ENCODE measurements around the gene FZD4. TPM values are rescaled to one million over a fixed set of nuclear protein-coding genes. Genes with fewer than 3 reads are reported as not detected.
"Not testable (repeated sequence)": the region's sequence is repeated elsewhere in the genome, so short reads cannot be mapped to it uniquely, and the experiment has no call there.

Gene FZD4
- polyA plus RNA-seq, 4 donors: 67.2 to 80.7 (median 70.4) TPM

DNA sequence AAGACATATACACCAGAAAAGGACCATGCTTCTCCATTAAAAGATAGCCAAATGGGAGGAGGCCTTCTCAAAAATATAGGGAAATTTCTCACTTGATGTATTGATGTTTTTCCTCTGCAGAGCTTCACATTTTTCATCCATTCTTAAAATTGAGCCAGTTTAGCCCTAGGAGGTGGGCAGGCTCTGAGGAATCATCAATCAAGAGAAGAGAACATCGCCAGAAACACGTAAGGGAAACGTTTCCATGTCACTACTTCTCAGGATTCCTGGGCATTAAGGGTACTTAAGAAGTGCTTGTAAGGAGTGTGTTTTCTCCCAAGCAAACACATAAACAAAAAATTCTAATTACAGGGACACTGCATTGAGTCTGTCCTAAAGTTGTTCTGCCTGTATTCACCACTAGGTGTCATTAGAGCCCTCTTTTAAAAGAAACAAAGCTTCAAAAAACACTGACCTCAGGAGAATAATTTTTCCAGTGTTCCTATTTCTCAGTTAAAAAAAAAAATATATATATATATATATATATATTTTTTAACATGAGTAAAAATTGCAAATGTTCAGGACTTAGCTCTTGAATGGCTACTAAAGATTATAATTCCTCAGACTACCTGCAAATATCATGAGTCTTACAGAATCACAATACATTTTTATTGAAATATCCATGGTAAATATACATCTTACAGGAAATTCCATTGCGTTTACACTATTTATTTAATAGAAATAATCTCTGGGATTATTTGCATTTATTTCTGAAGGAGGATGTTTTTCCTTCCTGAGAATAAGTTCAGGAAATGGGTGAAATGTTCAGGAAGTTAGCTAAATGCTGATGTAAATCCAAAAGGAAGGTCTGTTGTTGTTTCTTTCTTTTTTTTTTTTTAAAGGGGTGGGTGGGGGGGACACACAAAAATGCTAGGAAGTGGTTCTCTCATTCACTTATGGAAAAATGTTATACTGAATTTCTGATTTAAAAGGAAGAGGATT is 16.0 kb downstream of the FZD4 start:
- DNase-seq (ENCODE audit: low read depth in 4 of 4, low spot score in 2 of 4): no peak

DNA sequence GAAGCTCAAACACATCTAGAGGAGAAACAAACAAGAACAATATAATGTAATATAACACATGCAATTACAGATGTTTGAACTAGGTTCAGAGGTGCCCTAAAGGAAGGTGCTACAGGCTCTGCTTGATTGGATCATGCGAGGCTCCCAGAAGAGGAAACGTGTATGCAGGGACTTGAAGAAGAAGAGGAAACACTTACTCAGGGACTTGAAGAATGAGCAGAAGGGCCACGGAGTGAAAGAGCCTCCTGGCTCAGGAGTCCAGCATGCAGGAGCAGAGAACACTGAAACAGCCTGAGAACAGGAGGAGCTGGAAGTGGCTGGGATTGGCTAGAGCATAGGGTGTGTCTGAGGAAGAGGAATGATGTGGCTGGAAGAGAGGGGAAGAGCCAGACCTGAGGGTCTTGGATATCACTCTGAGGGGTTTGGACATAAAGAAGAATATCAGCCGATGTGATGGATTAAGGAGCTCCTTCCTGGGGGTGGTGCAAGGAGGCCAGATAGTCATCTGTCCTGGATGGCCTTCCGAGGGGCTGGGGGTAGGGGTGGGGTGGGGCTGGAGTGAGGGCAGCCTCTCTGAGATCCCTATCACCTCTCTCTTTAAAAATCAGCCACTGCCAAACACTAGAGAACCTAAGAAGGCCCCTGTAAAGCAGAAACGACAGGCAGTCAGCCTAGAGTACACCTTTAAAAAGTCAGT is 16.8 kb downstream of the FZD4 start:
- no peak for DNase-seq (ENCODE audit: low read depth in 4 of 4, low spot score in 2 of 4)

DNA sequence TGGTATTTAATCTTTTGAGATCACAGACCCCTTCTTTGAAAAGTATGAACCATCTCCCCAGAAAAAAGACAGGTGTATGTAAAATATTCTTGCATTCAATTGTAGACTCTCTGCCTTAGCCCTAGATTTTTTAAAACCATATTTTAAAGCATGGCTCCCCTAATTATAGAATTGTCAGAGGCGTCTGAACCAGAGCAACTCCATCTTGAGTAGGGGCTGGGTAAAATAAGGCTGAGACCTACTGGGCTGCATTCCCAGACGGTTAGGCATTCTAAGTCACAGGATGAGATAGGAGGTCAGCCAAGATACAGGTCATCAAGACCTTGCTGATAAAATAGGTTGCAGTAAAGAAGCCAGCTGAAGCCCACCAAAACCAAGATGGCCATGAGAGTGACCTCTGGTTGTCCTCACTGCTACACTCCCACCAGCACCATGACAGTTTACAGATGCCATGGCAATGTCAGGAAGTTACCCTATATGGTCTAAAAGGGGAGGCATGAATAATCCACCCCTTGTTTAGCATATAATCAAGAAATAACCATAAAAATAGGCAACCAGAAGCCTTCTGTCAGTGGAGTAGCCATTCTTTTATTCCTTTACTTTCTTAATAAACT is 17.9 kb downstream of the FZD4 start:
- DNase-seq (ENCODE audit: low read depth in 4 of 4, low spot score in 2 of 4): not testable (repeated sequence)

DNA sequence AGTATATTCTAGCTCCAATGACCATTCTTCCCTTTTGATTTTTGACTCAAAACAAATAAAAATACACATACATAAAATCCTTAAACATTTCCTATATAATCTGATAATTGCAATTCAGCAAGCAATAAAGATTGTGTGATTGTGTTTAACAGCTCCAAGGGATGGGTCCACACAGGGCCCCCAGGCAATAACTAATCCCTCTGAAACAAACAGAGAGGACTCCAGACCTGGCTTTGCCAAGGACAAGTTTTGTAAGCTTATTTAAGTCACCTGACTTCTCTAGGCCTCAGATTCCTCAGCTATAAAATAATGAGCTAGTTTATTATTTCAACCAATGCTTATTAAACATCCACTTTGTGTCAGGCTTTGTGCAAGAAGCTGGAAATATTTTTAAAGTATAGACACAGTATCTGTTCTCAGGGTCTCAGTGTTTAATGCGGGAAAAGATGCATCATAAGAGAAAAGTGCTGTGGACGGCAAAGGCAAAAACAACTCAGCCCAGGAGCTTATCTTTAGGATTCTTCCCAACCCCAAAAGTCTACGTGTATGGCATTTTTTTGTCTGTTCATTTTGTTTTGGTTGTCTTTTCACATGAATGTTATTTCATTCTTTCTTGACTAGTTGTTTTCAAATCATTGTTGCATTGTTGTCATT is 20.1 kb downstream of the FZD4 start:
- no peak for DNase-seq (ENCODE audit: low read depth in 4 of 4, low spot score in 2 of 4)

DNA sequence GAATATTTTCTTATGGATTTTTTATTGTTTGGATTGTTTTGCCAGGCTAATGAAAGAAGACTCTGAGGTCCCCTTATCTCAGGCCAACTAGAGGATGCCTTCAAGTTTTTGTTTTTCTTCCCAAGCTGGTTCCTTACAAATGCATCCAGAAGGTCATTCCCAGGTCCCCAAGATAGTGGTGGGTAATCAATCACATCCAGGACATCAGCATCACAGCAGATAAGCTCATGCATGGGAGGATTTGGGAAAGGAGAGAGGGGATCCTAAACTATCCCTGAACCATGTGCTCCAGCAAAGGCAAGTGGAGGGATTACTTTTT is 20.7 kb downstream of the FZD4 start:
- no peak for DNase-seq (ENCODE audit: low read depth in 4 of 4, low spot score in 2 of 4)

DNA sequence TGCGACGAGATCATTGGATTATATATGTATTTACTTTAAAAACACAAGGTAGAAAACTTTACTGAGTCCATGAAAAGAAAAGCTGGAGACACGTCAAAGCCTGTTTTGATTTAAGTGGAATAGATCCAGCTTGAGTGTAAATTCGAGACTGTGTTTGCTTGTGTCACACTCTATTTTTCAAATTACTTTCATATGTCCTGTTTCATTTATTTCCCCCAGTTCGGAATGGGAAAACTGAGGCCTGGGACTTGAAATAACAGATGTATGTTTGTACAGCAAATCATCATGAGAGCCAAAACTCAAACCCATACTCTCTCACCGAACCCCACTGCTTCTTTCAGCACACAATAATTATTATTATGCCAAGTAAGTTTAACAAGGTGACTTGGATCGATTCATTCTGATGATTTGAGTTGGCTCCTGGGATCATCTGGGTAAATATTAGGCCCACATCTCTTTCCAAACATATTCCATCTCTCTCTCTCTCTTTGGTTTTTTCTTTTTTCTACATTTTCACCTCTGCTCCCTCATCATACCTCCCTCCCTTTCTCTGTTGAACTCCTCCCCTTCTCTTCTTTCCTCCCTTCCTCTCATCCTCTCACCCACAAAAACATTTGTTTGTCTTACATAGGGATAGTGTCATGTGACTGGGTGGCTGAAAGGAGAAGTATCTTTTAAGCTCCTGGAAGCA is 21.2 kb downstream of the FZD4 start:
- DNase-seq (ENCODE audit: low read depth in 4 of 4, low spot score in 2 of 4): no peak

DNA sequence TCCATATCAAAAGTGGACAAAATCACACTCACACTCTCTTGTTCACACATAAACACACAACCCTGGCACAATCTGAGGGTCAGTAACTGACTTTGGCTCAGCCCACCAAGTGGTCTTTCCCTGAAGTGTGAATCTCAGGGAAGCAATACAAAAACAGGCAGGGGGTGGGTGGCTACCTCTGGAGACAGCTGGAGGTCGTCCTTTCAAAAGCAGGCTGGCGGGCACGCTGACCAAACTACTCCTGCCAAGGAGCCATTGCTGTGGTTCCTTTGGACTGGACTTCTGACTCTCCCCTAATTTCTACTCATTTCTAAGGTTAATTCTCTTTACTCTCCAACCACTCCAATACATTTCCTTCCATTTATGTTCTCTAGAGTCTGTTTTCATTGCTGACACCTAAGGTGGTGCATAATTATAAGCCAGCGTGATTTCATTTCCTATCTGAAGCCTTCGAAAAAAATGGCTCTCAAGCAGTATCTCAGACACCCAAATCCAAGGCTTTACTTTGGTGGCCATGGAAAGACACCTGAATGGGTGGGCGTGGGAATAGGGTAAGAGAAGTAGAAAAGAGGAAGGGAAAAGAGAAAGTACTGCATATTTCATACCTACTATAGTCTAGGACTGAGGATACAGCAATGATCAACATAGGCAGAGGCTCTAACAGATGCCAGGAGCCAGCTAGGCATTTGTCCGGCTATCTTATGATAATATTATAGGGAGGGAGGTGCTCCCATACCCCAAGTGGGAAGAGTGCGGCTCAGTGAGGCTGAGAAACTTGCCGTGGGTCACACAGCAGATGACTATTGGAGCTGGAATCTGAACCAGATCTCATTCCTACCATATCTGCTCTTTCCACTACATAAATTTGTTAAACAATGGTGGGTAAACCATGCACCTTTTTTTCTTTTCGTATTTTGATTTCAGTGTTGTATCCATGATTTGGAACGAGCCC is 22.0 kb downstream of the FZD4 start:
- no peak for DNase-seq (ENCODE audit: low read depth in 4 of 4, low spot score in 2 of 4)

DNA sequence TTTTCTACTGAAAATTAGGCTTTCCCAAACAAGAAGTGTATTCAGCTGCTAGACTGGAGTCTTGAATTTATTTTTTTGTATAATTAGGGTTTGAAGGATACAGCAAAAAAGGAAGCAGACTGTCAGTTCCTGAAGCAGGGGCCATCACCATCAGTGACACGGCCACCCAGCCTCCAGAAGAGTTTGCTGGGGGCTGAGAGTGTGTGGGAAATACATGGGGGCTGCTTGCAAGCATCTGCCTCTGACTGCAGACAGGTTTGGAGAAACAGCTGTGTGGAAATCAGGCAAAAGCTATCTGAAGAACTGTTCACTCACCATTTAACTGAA is 23.0 kb downstream of the FZD4 start:
- peak in 1 of 4 donors; percentile 58 for DNase-seq (ENCODE audit: low read depth in 4 of 4, low spot score in 2 of 4)

DNA sequence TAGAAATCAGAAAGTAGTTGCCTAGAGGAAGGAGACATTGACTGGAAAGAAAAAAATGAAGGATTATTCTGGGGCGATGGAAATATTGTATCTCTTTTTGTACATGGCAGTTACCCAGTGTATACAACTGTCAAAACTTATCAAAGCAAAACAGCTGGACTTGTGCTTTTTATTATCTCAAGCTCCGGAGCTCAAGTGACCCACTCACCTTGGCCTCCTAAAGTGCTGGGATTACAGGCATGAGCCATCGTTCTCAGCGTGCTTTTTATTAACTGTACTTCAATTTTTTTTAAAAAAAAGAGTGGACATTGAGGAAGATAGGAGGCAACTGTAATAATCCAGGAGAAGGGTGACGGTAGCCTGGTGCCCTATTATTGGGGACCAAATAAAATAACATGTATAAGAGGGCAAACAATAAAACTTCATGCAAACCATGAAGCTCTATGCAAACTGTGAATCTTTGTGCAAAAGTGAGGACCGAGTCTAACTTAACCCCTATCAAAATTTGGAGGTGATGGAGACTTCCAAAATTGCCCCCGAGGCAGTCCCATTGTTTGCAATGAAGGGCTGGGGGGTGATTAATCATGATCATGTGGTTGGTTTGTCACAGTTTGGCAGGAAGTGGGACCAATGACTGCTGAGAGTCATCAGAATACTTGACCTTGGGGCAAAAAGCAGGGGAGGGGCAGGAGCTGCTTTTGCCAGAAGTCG is 23.5 kb downstream of the FZD4 start:
- DNase-seq (ENCODE audit: low read depth in 4 of 4, low spot score in 2 of 4): no peak

DNA sequence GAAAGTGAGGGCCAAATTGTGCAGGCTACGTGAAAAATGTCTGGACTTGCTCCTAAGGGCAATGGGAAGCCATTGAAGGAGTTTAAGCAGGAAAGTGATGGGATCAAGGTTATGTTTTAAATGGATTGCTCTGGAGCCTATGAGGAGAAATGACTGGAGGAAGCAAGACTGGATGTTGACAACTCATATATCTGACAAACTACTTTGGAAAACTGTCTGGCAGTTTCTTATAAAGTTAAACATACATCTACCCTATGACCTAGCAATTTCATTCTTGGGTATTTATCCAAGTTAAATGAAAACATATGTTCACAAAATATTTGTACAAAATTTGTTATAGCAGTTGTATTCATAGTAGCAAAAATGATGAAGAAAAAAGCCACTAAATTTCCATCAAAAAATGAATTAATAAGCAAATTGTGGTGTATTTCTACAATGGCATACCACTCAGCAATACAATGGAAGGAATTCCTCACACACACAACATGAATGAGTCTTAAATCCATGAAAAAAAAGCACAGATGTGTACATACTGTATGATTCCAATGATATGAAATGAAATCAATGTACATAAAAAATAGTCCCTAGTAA is 24.1 kb downstream of the FZD4 start:
- DNase-seq (ENCODE audit: low read depth in 4 of 4, low spot score in 2 of 4): peak in 1 of 4 donors; percentile 58

DNA sequence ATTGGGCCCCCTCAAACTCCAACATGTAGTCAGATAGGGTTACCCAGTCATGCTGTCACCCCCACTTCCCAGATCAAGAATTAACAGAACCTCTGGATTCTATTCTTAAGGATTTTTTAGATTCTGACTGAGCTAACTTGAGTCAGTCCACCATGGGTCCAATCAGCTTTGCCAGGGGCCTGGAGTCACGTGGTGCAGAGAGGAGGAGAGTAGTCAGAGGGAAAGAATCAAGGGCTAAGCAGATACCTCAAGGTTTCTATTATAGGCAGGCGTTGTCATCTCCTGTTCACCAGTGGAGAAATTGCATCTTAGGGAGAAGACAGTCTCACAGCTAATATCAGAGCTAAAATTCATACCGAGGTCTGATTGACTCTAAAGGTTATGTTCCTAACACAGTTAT is 28.2 kb downstream of the FZD4 start:
- DNase-seq (ENCODE audit: low read depth in 4 of 4, low spot score in 2 of 4): no peak

DNA sequence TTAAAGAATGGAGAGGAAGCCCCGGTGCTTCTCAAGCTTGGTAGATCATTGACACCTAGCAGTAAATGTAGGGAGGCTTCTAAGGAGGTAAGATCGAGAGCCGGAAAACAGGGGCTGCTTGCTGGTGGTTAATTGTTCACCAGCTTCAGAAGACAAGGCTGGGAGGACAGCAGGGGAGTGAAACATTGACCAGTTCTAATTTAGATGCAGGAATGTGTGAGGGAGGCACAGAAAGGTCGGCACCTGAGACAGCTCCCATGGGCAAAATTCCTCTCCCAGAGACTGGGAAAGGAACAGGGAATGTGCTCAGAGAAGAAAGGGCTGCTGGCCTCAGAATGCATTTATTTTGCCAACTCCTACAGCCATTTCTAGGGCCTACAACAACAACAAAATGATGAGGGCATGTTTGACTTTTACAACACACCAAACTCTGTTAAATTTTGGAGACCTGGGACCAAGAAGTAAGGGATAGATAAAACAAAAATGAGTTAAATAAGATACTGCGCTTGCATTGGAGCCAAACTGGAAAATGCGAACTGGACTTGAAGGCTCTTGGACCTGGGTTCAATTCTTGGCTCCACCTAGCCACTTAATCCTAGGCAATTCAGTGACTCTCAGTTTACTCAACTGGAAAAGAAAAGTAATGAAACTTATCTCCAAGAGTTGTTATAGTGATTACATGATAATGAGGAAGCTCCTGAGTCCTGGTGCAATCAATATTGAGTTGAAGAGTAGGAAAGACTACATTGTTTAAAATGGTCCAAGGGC is 31.0 kb downstream of the FZD4 start:
- no peak for DNase-seq (ENCODE audit: low read depth in 4 of 4, low spot score in 2 of 4)

DNA sequence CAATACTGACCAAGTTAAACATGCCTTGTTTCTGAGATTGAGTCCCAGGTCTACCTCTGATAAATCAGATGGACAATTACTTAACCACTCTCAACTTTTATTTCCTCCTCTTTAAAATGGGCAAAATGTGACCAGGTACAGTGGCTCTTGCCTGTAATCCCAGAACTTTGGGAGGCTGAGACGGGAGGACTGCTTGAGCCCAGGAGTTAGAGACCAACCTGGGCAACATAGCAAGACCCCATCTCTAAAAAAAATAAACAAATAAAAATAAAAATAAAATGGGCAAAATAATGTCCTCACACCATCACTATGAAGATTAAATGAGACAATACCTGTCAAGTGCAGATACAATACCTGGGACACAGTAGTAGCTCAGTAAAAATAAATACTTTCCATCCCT is 33.0 kb downstream of the FZD4 start:
- no peak for DNase-seq (ENCODE audit: low read depth in 4 of 4, low spot score in 2 of 4)

DNA sequence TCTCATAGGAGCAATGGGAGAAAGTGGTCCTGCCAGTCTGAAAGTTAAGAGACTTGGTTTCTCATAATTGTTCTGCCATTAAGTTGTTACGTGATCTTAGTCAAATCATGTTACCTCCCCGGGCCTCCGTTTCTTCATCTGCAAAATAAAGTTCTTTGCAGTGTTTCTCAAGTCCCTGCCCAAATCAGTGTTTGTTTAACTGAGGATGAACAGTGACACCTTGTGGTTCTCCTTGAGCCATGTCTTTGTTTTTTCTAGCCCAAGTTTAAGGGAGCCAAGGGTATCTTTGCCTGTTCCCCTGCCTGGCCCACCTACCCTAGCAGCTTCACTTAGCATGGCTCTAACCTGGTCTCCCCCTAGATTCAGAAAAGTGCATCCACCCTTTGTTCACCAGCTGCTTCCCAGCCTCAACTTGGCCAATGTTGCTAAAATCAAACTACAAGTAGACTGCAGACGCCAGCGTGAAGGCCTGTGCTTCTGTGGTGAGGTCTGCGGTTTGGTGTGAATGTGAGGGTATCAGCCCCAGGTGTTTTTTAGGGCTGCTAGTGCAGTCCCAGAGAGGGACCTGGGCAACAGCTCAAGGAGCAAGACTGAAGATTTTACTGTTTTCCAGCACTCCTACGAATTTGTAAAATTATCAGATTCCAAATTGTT is 35.5 kb downstream of the FZD4 start:
- no peak for DNase-seq (ENCODE audit: low read depth in 4 of 4, low spot score in 2 of 4)

DNA sequence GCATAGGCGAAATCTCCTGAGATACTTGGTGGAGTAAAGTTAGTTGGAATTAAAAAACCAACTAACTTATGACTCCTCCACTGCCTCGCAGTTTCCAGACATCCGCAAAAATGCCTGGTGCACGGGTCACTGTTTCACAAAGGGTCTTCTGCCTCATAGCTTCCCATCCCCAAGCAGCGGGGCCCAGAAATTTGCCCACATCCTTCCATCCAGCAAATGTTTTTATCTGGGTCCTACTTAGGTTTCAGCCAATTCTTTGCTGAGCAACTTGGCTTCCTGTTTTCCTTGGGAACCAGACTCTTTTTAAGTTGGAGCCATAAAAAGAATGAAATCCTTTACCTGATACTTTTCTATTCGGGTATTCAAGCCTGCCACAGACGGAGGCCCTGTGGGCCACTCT is 36.2 kb downstream of the FZD4 start:
- DNase-seq (ENCODE audit: low read depth in 4 of 4, low spot score in 2 of 4): no peak

DNA sequence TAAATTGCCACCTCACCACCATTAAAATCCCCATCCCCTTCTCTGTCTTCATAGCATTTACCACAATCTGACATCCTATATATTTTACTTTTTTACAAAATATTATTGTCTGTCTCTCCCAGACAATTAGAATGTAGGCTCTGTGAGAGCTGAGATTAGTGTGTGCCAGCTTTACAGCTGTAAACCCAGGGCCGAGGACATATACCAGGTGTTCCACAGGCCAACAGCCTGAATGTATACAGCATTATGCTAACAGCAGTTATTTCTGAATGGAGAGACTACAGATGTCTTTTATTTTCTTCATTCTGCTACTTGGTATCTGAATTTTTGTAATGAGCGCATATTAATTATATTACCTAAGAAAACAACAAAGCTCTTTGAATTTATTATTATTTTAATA is 36.7 kb downstream of the FZD4 start:
- no peak for DNase-seq (ENCODE audit: low read depth in 4 of 4, low spot score in 2 of 4)

DNA sequence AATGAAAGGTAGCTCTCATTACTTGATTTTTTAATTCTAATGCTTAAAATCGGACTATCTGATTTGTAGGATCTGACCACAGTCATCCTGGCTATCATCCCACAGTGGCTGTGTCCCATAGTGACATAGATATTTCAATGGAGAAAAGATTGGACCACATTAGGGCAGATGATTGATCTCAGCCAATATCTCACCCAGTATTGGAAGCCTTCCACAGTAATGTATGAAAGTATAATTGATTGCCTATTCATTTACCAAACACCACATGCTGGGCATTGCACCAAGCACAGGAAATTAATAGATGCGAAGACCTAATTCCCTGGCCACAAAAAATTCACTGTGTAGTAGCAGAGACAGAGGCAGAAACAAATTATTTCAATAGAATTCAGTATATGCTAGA is 37.6 kb downstream of the FZD4 start:
- DNase-seq (ENCODE audit: low read depth in 4 of 4, low spot score in 2 of 4): no peak
